Tibial artery (tissue), 4 donors: ENCODE data around the gene ANK2.

Experiments used
- DNase-seq, 2 donors: peaks; one replicate each; pipeline ENCODE4 v3.0.0-alpha.2; 2019
- H3K27ac ChIP-seq, 2 donors: fragments of 200-600 bp; sonication (generic) in 1 of 2; 1 replicate in 1 of 2; 2 replicates in 1 of 2; pipeline ENCODE4 v1.5.1; 2018 to 2019; ENCODE audit warnings: mild to moderate bottlenecking in 1 of 2
- H3K27me3 ChIP-seq, 2 donors: fragments of 200-600 bp; sonication (generic) in 1 of 2; one replicate each; pipeline versions ENCODE4 v1.5.1 to v1.6.0; 2016 to 2019
- H3K36me3 ChIP-seq, 3 donors: fragments of 200-600 bp; sonication (generic) in 2 of 3; one replicate each; pipeline ENCODE4 v1.5.1; 2016 to 2019; ENCODE audit warnings: mild to moderate bottlenecking in 2 of 3
- H3K4me1 ChIP-seq, 4 donors: fragments of 200-600 bp; sonication (generic) in 2 of 4; 1 replicate in 3 of 4; 2 replicates in 1 of 4; pipeline ENCODE4 v1.5.1; 2016 to 2019
- H3K4me3 ChIP-seq, 2 donors: fragments of 200-600 bp; sonication (generic) in 1 of 2; 1 replicate in 1 of 2; 2 replicates in 1 of 2; pipeline ENCODE4 v1.5.1; 2018 to 2019; ENCODE audit warnings: mild to moderate bottlenecking in 2 of 2
- H3K9me3 ChIP-seq, 3 donors: fragments of 200-600 bp; sonication (generic) in 1 of 3; one replicate each; pipeline ENCODE4 v1.5.1; 2016 to 2019
- CTCF ChIP-seq, 2 experiments: fragments of 200-600 bp in 1 of 2; fragments of 450-650 bp in 1 of 2; IDR thresholded peaks; one replicate each; pipeline ENCODE4 v1.5.1; 2017 to 2019; ENCODE audit warnings: antibody characterized with exemption in 2 of 2, mild to moderate bottlenecking in 1 of 2, moderate library complexity in 1 of 2
- intact Hi-C: fragments of 100-400 bp; cut with DNase I; formaldehyde crosslinking; loops from one replicate; pipeline ENCODE4 v1.15.0; 2023; ENCODE audit warnings: low total_unique reads

The ANK2 gene

GRCh38 chr4:113209652-113210320 is 160.3 kb downstream of the ANK2 start:
- H3K9me3 ChIP-seq: no peaks in the 10 kb centered on the region
- no peaks in the 10 kb centered on the region for H3K27me3 ChIP-seq
- DNase-seq: no peak
- H3K36me3 ChIP-seq: no peaks in the 10 kb centered on the region
- intact Hi-C loops: no loop called here
- H3K4me3 ChIP-seq: no peak overlapping the region
- no peaks in the 10 kb centered on the region for H3K4me1 ChIP-seq
- no peak for TF ChIP-seq CTCF (IDR thresholded peaks at IDR 0.05)
- H3K27ac ChIP-seq: no peak overlapping the region

GRCh38 chr4:113212613-113213012 is 163.2 kb downstream of the ANK2 start:
- H3K4me1 ChIP-seq: no peaks in the 10 kb centered on the region
- no peaks in the 10 kb centered on the region for H3K27me3 ChIP-seq
- TF ChIP-seq CTCF (IDR thresholded peaks at IDR 0.05): no peak
- intact Hi-C loops: no loop called here
- no peaks in the 10 kb centered on the region for H3K9me3 ChIP-seq
- H3K36me3 ChIP-seq: no peaks in the 10 kb centered on the region
- H3K27ac ChIP-seq: no peak overlapping the region
- H3K4me3 ChIP-seq: no peak overlapping the region
- DNase-seq: no peak

GRCh38 chr4:113221990-113222389 is 172.5 kb downstream of the ANK2 start:
- Histone ChIP-seq H3K9me3 (no peaks in the 10 kb centered on the region), H3K4me3 (no peak overlapping the region), H3K27ac (no peak overlapping the region), H3K36me3 (no peaks in the 10 kb centered on the region), H3K27me3 (no peaks in the 10 kb centered on the region), H3K4me1 (no peaks in the 10 kb centered on the region)
- DNase-seq: no peak
- no peak for TF ChIP-seq CTCF (IDR thresholded peaks at IDR 0.05)
- intact Hi-C loops: no loop called here

- no peak overlapping the region for H3K27ac ChIP-seq
- no peaks in the 10 kb centered on the region for H3K36me3 ChIP-seq
- no peak overlapping the region for H3K4me3 ChIP-seq
- intact Hi-C loops: no loop called here
- H3K27me3 ChIP-seq: no peaks in the 10 kb centered on the region
- H3K9me3 ChIP-seq: no peaks in the 10 kb centered on the region
- DNase-seq: no peak
- TF ChIP-seq CTCF (IDR thresholded peaks at IDR 0.05): no peak
- no peaks in the 10 kb centered on the region for H3K4me1 ChIP-seq
Observed at GRCh38 chr4:113222471-113222870, 173.0 kb downstream of the ANK2 start.

- Histone ChIP-seq H3K27ac (no peak overlapping the region), H3K9me3 (no peaks in the 10 kb centered on the region), H3K4me3 (no peak overlapping the region), H3K4me1 (no peaks in the 10 kb centered on the region), H3K27me3 (no peaks in the 10 kb centered on the region), H3K36me3 (no peaks in the 10 kb centered on the region)
- no peak for DNase-seq
- intact Hi-C loops: no loop called here
- no peak for TF ChIP-seq CTCF (IDR thresholded peaks at IDR 0.05)
Observed at GRCh38 chr4:113223001-113223400, 173.5 kb downstream of the ANK2 start.

GRCh38 chr4:113232194-113232593 is 182.7 kb downstream of the ANK2 start:
- no peak for TF ChIP-seq CTCF (IDR thresholded peaks at IDR 0.05)
- Histone ChIP-seq H3K27ac (no peak overlapping the region), H3K4me3 (no peak overlapping the region), H3K27me3 (no peaks in the 10 kb centered on the region), H3K9me3 (no peaks in the 10 kb centered on the region), H3K36me3 (no peaks in the 10 kb centered on the region), H3K4me1 (no peaks in the 10 kb centered on the region)
- DNase-seq: no peak
- intact Hi-C loops: no loop called here
